ENCODE measurements around the gene APOB. TPM values are rescaled to one million over a fixed set of nuclear protein-coding genes. Genes with fewer than 3 reads are reported as not detected.

Gene APOB
- total and polyA plus RNA-seq, 2 of the 8 experiments (the other 6 are each of a cell fraction or from before 2014, with no cell fraction given), result 0.15 to 0.61 TPM

DNA sequence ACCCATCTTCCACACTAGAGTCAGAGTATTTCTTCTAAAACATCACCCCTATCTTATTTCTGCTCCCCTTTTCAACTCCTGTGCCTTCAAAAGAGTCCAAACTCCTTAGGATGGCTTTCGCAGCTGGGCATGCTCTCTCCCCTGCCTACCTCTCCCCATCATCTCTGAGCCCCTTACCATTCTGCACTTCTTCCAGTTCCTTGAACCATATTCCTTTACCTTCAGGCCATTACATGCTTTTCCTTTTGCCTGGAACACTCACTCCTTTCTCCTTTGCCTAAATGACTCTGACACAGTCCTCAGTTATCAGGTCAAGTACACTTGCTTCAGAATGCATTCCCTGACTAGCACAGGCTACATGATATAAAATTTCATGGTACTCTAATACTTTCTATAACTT, 22.4 kb downstream of the APOB start:
- Histone ChIP-seq H3K4ac (replicated peaks; ENCODE audit: insufficient read length, low read depth, low read length) (no peak overlapping the region), H2AK5ac (ENCODE audit: low read depth, low read length) (no peak overlapping the region), H4K91ac (replicated peaks; ENCODE audit: insufficient read length, low read length) (no peak overlapping the region), H2AFZ (ENCODE audit: low read length) (no peak overlapping the region), H3K27me3 (replicated peaks in 1 of 4; ENCODE audit: control insufficient read depth in 3 of 4, extremely low read depth in 1 of 4, insufficient read depth in 3 of 4, low read length in 3 of 4) (no peaks in the 10 kb centered on the region), H3K23ac (ENCODE audit: insufficient read length) (no peak overlapping the region), H3K79me1 (ENCODE audit: low read depth, low read length) (no peaks in the 10 kb centered on the region), H3K9me3 (ENCODE audit: insufficient read depth in 2 of 2, low read depth in 1 of 2, low read length in 1 of 2) (no peaks in the 10 kb centered on the region), H3K27ac (ENCODE audit: low read depth, low read length) (no peak overlapping the region), H4K8ac (ENCODE audit: extremely low read depth, insufficient read depth, low read length) (no peak overlapping the region), H3K23me2 (ENCODE audit: low read depth, low read length) (no peaks in the 10 kb centered on the region), H2BK20ac (ENCODE audit: low read length) (no peak overlapping the region), H3K79me2 (ENCODE audit: control insufficient read depth in 1 of 2, insufficient read depth in 2 of 2, low read length in 2 of 2) (no peaks in the 10 kb centered on the region), H3K14ac (ENCODE audit: insufficient read length) (no peak overlapping the region), H3K18ac (ENCODE audit: extremely low read depth, low read length) (no peak overlapping the region), H2BK12ac (ENCODE audit: low read depth, low read length) (no peak overlapping the region), H3K4me2 (ENCODE audit: insufficient read depth in 1 of 2, low read depth in 2 of 2, low read length in 2 of 2) (no peak overlapping the region), H3K9ac (replicated peaks in 1 of 4; ENCODE audit: extremely low read depth in 1 of 4, low read depth in 3 of 4, low read length in 3 of 4) (no peak overlapping the region), H2BK15ac (ENCODE audit: low read length) (no peak overlapping the region), H3K4me1 (replicated peaks in 1 of 4; ENCODE audit: control insufficient read depth in 3 of 4, insufficient read depth in 4 of 4, low read length in 3 of 4) (no peaks in the 10 kb centered on the region), H4K20me1 (replicated peaks in 1 of 2; ENCODE audit: control insufficient read depth in 1 of 2, insufficient read depth in 2 of 2, low read length in 2 of 2) (no peaks in the 10 kb centered on the region), H3K4me3 (ENCODE audit: extremely low read depth in 1 of 4, insufficient read depth in 2 of 4, low read depth in 3 of 4, low read length in 4 of 4) (no peak overlapping the region), H3K36me3 (ENCODE audit: control insufficient read depth in 2 of 4, insufficient read depth in 4 of 4, low read length in 3 of 4) (no peaks in the 10 kb centered on the region), H2BK5ac (ENCODE audit: low read depth, low read length) (no peak overlapping the region), H4K5ac (ENCODE audit: insufficient read length, low read depth, low read length) (no peak overlapping the region), H3K56ac (replicated peaks; ENCODE audit: insufficient read length, low read depth, low read length) (no peak overlapping the region), H2BK120ac (replicated peaks; ENCODE audit: low read depth, low read length) (no peak overlapping the region)
- ChIA-PET CTCF (ENCODE audit: partially characterized antibody) (interaction anchor here (1.1 kb wide), 1 partner anchor 58 kb away, joined by 3 read pairs; no protein-coding TSS in a partner anchor), POLR2A (ENCODE audit: partially characterized antibody) (no interaction called here)
- WGBS, 2 experiments (ENCODE audit: extremely low coverage in 1 of 2, insufficient coverage in 1 of 2, insufficient read length in 1 of 2, insufficient replicate concordance in 2 of 2, low coverage in 1 of 2, low lambda C conversion rate in 2 of 2, missing lambda C conversion rate in 1 of 2), result 92% methylated on average over 1 of the region's 1 CpG; no CpG with 5 or more reads in 1 of the 2 experiments
- DNase-seq (ENCODE audit: low read depth in 1 of 2, low spot score in 2 of 2) (no peak), FAIRE-seq (no peak)
- TF ChIP-seq YY1 (IDR thresholded peaks at IDR 0.05; ENCODE audit: low read depth, low read length) (no peak), GTF2F1 (IDR thresholded peaks at IDR 0.05; ENCODE audit: borderline replicate concordance, low read depth, low read length) (no peak), JUND (IDR thresholded peaks at IDR 0.05; ENCODE audit: low read length) (no peak), CREB1 (IDR thresholded peaks at IDR 0.05) (no peak), SUZ12 (IDR thresholded peaks at IDR 0.05; ENCODE audit: low read length) (no peak), TCF12 (IDR thresholded peaks at IDR 0.05; ENCODE audit: low read depth, low read length) (no peak), TAF1 (IDR thresholded peaks at IDR 0.05; ENCODE audit: low read depth, low read length) (no peak), RXRA (IDR thresholded peaks at IDR 0.05; ENCODE audit: insufficient read depth, low read depth, low read length) (no peak), POU5F1 (IDR thresholded peaks at IDR 0.05; ENCODE audit: low read depth, low read length) (no peak)

All from H1 (cell line).